OCI-LY7 (cell line): ENCODE results near the gene TFIP11. TPM values are rescaled to one million over a fixed set of nuclear protein-coding genes. Genes with fewer than 3 reads are reported as not detected.
A peak's percentile ranks its signal among the peaks of the same experiment; 100 is the strongest.

Source experiments
- BruUV-seq: library from RNA; stranded (reverse); fragments of 400-500 nt; replicated peaks from 2 replicates; lab custom pipeline; 2021; lab: Mats Ljungman, UMichigan
- CTCF ChIA-PET: fragments of 300-600 bp; sonication (Branson Sonifier 250); formaldehyde crosslinking; loops from one replicate; lab custom pipeline; 2022; ENCODE audit warnings: antibody characterized with exemption; ENCODE audit not compliant: unreplicated experiment; lab: Charles Lee
- POLR2A ChIA-PET: fragments of 300-600 bp; sonication (Branson Sonifier 250); formaldehyde crosslinking; loops from one replicate; lab custom pipeline; 2022; ENCODE audit warnings: antibody characterized with exemption; lab: Charles Lee
- DNase-seq: peaks from one replicate; pipeline ENCODE4 v3.0.0-alpha.2; 2015; ENCODE audit warnings: low spot score
- H2AFZ ChIP-seq: fragments of 200-600 bp; sonication (generic), shearing (Covaris generic); 2 replicates; pipeline ENCODE4 v1.6.1; 2014; ENCODE audit warnings: mild to moderate bottlenecking, antibody characterized with exemption, low read length, moderate library complexity
- H3K27ac ChIP-seq: fragments of 200-600 bp; sonication (generic); 2 replicates; pipeline ENCODE4 v1.5.1; 2014; ENCODE audit warnings: mixed run types, low read depth, mild to moderate bottlenecking, moderate library complexity, low read length, inconsistent platforms; ENCODE audit not compliant: poor library complexity, severe bottlenecking
- H3K36me3 ChIP-seq: fragments of 200-600 bp; sonication (generic); 2 replicates; pipeline ENCODE4 v1.6.1; 2014; ENCODE audit warnings: mild to moderate bottlenecking, antibody characterized with exemption, low read length, moderate library complexity, mixed read lengths; ENCODE audit not compliant: insufficient read depth
- H3K4me1 ChIP-seq: fragments of 200-600 bp; sonication (generic); 2 replicates; pipeline ENCODE4 v1.5.1; 2014; ENCODE audit warnings: mild to moderate bottlenecking, low read length; ENCODE audit not compliant: insufficient read depth, poor library complexity, severe bottlenecking
- H3K4me2 ChIP-seq: fragments of 200-600 bp; sonication (generic); 2 replicates; pipeline ENCODE4 v1.6.1; 2014; ENCODE audit warnings: mild to moderate bottlenecking, low read length
- H3K4me3 ChIP-seq: fragments of 200-600 bp; sonication (generic); 2 replicates; pipeline ENCODE4 v1.5.1; 2014; ENCODE audit warnings: mild to moderate bottlenecking, low read depth, low read length; ENCODE audit not compliant: poor library complexity, severe bottlenecking
- H3K79me2 ChIP-seq: fragments of 200-600 bp; sonication (generic); 2 replicates; pipeline ENCODE4 v1.6.1; 2016; ENCODE audit warnings: low read depth, mild to moderate bottlenecking, low read length, moderate library complexity, mixed read lengths; ENCODE audit not compliant: insufficient read depth
- H3K9me2 ChIP-seq: fragments of 200-600 bp; sonication (generic); 2 replicates; pipeline ENCODE4 v1.6.1; 2016; ENCODE audit warnings: mild to moderate bottlenecking, low read length, mixed read lengths; ENCODE audit not compliant: insufficient read depth
- H3K9me3 ChIP-seq: fragments of 200-600 bp; sonication (generic); 2 replicates; pipeline ENCODE4 v1.6.1; 2014; ENCODE audit warnings: mild to moderate bottlenecking, mixed run types, low read length, mixed read lengths
- H4K20me1 ChIP-seq: fragments of 200-600 bp; sonication (generic); 2 replicates; pipeline ENCODE4 v1.6.1; 2014; ENCODE audit warnings: mild to moderate bottlenecking, antibody characterized with exemption, low read length, moderate library complexity, mixed read lengths; ENCODE audit not compliant: insufficient read depth
- EZH2phosphoT487 ChIP-seq: fragments of 200-600 bp; sonication (generic); IDR thresholded peaks from 2 replicates; pipeline ENCODE4 v1.6.1; 2018; ENCODE audit warnings: low read depth, borderline replicate concordance, mild to moderate bottlenecking, mixed run types, antibody characterized with exemption, low read length, moderate library complexity, mixed read lengths
- intact Hi-C: fragments of 100-400 bp; cut with micrococcal nuclease; formaldehyde crosslinking; loops from one replicate; pipeline ENCODE4 v1.10.0; 2022; ENCODE audit not compliant: unreplicated experiment
- total RNA-seq, 2 experiments: library from RNA; depleted of rRNA in 1 of 2; stranded (reverse); fragments of >200 nt in 1 of 2; shearing (Covaris generic) in 1 of 2; gene quantifications; 2 replicates each; pipeline ENCODE4 v1.2.3, GENCODE V29; 2014 to 2022
- TF ChIP-seq, protein P1 (sequence below): fragments of 200-600 bp; sonication (generic); conservative IDR thresholded peaks from 2 replicates; pipeline ENCODE4 v1.5.1; 2014; ENCODE audit warnings: mild to moderate bottlenecking, antibody characterized with exemption, low read length, moderate library complexity, mixed read lengths

The TFIP11 gene
- total RNA-seq, 2 experiments from 2014 or later: 45.2 to 54.5 TPM

DNA sequence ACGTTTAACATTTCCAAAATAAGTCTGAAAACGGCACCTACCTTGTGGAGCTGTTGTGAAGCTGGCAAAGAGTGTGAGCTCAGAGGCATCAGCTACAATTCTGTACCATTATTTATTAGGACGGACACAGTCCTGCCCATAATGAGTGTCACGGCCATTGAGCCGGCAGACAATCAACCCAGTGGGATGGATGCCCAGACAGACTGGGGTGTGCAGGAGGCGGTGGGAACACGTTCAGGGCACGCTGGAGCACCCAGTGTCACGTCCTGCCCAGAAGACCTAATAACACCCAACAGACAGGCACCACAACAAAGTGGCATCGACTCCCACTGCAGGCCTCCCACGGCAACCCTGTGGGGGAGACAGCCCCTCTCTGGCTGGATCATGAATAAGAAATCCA, 43.2 kb upstream of the TFIP11 start:
- no TSS peak for BruUV-seq
- Histone ChIP-seq H3K4me2 (peak overlapping the region; percentile 7; the same call in 1 of the 2 replicates), H3K9me3 (no peaks in the 10 kb centered on the region), H2AFZ (no peak overlapping the region), H3K79me2 (no peaks in the 10 kb centered on the region), H3K36me3 (no peaks in the 10 kb centered on the region), H3K4me3 (no peak overlapping the region), H3K9me2 (no peaks in the 10 kb centered on the region), H4K20me1 (no peaks in the 10 kb centered on the region), H3K27ac (no peak overlapping the region), H3K4me1 (peaks cover 34% of the 10 kb centered on the region)
- DNase-seq: no peak
- POLR2A ChIA-PET: interaction anchor here (0.6 to 1.9 kb wide), 3 partner anchors 12 to 52 kb away, joined by 3 to 11 read pairs (median 5); no protein-coding TSS in a partner anchor
- CTCF ChIA-PET: no interaction called here
- intact Hi-C loops: no loop called here
- TF ChIP-seq EZH2phosphoT487: no peak
- TF ChIP-seq, protein P1, sequence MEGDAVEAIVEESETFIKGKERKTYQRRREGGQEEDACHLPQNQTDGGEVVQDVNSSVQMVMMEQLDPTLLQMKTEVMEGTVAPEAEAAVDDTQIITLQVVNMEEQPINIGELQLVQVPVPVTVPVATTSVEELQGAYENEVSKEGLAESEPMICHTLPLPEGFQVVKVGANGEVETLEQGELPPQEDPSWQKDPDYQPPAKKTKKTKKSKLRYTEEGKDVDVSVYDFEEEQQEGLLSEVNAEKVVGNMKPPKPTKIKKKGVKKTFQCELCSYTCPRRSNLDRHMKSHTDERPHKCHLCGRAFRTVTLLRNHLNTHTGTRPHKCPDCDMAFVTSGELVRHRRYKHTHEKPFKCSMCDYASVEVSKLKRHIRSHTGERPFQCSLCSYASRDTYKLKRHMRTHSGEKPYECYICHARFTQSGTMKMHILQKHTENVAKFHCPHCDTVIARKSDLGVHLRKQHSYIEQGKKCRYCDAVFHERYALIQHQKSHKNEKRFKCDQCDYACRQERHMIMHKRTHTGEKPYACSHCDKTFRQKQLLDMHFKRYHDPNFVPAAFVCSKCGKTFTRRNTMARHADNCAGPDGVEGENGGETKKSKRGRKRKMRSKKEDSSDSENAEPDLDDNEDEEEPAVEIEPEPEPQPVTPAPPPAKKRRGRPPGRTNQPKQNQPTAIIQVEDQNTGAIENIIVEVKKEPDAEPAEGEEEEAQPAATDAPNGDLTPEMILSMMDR: no peak

DNA sequence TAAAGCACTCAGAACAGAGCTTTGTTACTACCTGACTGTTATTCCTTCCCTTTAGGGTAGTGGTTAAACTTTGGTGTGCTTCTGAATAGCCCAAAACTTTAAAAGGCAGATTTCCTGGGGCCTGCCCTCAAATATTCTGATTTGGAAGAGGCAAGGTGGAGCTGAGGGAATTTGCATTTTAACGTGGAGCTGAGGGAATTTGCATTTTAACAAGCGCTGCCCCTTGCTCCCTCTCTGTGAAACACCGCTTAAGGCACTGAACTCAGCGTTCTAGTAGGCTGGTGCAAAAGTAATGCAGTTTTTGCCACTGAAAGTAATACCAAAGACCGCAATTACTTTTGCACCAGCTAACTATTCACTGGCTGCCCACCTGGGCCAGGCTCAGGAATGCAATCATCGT, 42.7 kb upstream of the TFIP11 start:
- DNase-seq: peak; percentile 20
- Histone ChIP-seq H3K4me1 (peaks cover 34% of the 10 kb centered on the region), H3K27ac (no peak overlapping the region), H3K4me3 (no peak overlapping the region), H3K9me2 (no peaks in the 10 kb centered on the region), H3K4me2 (peak overlapping the region; percentile 7; the same call in 1 of the 2 replicates), H4K20me1 (no peaks in the 10 kb centered on the region), H3K9me3 (no peaks in the 10 kb centered on the region), H3K79me2 (no peaks in the 10 kb centered on the region), H2AFZ (no peak overlapping the region), H3K36me3 (no peaks in the 10 kb centered on the region)
- TF ChIP-seq EZH2phosphoT487: no peak
- TF ChIP-seq, protein P1: no peak
- intact Hi-C loops: no loop called here
- ChIA-PET CTCF (no interaction called here), POLR2A (interaction anchor here (0.9 to 1.9 kb wide), 2 partner anchors 12 to 19 kb away, joined by 5 to 11 read pairs; no protein-coding TSS in a partner anchor)
- BruUV-seq: no TSS peak

DNA sequence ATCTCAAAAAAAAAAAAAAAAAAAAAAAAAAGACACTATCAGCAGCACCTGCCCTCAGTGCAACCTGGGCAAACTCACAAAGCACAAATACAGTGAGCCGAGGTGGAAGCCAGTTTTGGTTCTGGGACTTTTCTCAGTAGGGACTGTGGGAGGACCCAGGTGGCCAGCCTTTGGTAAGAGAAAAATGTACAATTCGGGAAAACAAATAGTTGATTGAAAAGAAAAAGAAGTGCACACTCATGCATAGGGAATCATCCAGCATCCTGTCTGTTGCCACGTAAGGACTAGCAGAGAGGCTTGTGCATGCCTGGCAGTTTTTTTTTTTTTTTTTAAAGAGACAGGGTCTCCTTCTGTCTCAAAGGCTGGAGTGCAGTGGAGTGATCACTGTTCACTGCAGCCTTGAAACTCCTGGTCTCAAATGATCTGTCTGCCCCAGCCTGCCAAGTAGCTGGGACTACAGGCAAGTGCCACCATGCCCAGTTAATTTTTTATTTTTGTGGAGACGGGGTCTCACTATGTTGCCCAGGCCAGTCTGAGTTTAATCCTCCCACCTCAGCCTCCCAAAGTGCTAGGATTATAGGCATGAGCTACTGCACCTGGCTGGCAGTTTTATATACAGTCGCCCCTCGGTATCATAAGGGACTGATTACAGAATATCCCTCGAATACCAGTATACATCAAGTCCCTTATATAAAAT, 40.9 kb upstream of the TFIP11 start:
- Histone ChIP-seq H2AFZ (no peak overlapping the region), H3K4me2 (peak overlapping the region; percentile 67), H3K9me3 (no peaks in the 10 kb centered on the region), H3K9me2 (no peaks in the 10 kb centered on the region), H3K4me1 (peaks cover 34% of the 10 kb centered on the region), H3K27ac (no peak overlapping the region), H3K4me3 (peak overlapping the region; percentile 35), H4K20me1 (no peaks in the 10 kb centered on the region), H3K36me3 (no peaks in the 10 kb centered on the region), H3K79me2 (no peaks in the 10 kb centered on the region)
- CTCF ChIA-PET: no interaction called here
- intact Hi-C loops: no loop called here
- POLR2A ChIA-PET: interaction anchor here (0.6 to 0.7 kb wide), 3 partner anchors 14 to 24 kb away, joined by 3 read pairs; no protein-coding TSS in a partner anchor
- TF ChIP-seq, protein P1: no peak
- no peak for TF ChIP-seq EZH2phosphoT487
- no TSS peak for BruUV-seq
- peak; percentile 34 for DNase-seq
